H1 (cell line): ENCODE results near the gene PRMT1. TPM values are rescaled to one million over a fixed set of nuclear protein-coding genes. Genes with fewer than 3 reads are reported as not detected.

Experiments
- ASH2L ChIP-seq: fragments of 200-600, 300-600 bp; sonication (generic); IDR thresholded peaks from one replicate; pipeline ENCODE4 v1.7.1; 2017; ENCODE audit warnings: low read length
- BCL11A ChIP-seq, 2 experiments: IDR thresholded peaks; one replicate each; pipeline ENCODE4 v1.6.1; 2011; ENCODE audit warnings: low read depth in 2 of 2, low read length in 2 of 2, mild to moderate bottlenecking in 2 of 2
- CBX5 ChIP-seq: fragments of 300-800, 300-1000 bp; sonication (generic); IDR thresholded peaks from 2 replicates; pipeline ENCODE4 v1.7.1; 2016; ENCODE audit warnings: antibody characterized with exemption, low read length, low read depth
- CBX8 ChIP-seq: fragments of 300-800, 300-1000 bp; sonication (generic); IDR thresholded peaks from 2 replicates; pipeline ENCODE4 v1.7.1; 2016; ENCODE audit warnings: low read depth, low read length, borderline replicate concordance
- HDAC2 ChIP-seq, 2 experiments: fragments of 300-600 bp in 1 of 2; sonication (generic) in 1 of 2; IDR thresholded peaks; 2 replicates each; pipeline ENCODE4 v1.6.1; 2011 to 2012; ENCODE audit warnings: low read depth in 2 of 2, low read length in 2 of 2, mild to moderate bottlenecking in 2 of 2, moderate library complexity in 2 of 2, borderline replicate concordance in 1 of 2, inconsistent platforms in 1 of 2
- JUND ChIP-seq: IDR thresholded peaks from 2 replicates; pipeline ENCODE4 v1.6.1; 2011; ENCODE audit warnings: mild to moderate bottlenecking, improper control_type of control experiment, low read length
- KDM1A ChIP-seq: fragments of 200-600, 300-600 bp; sonication (generic); IDR thresholded peaks from 2 replicates; pipeline ENCODE4 v1.7.1; 2016; ENCODE audit warnings: mild to moderate bottlenecking, low read length, borderline replicate concordance
- KDM4A ChIP-seq: IDR thresholded peaks from one replicate; pipeline ENCODE4 v1.7.1; 2012; ENCODE audit warnings: low read depth, mild to moderate bottlenecking, moderate library complexity, low read length, inconsistent platforms; ENCODE audit not compliant: severe bottlenecking
- POLR2A ChIP-seq, 2 experiments: IDR thresholded peaks; 1 replicate in 1 of 2; 2 replicates in 1 of 2; pipeline ENCODE4 v1.6.1; 2011; ENCODE audit warnings: low read depth in 2 of 2, low read length in 2 of 2, mild to moderate bottlenecking in 2 of 2; ENCODE audit errors: control extremely low read depth in 1 of 2
- POU5F1 ChIP-seq: IDR thresholded peaks from 2 replicates; pipeline ENCODE4 v1.6.1; 2011; ENCODE audit warnings: low read depth, mild to moderate bottlenecking, low read length, moderate library complexity
- RBBP5 ChIP-seq: IDR thresholded peaks from 2 replicates; pipeline ENCODE4 v1.7.1; 2012; ENCODE audit warnings: low read depth, mild to moderate bottlenecking, inconsistent platforms, low read length, moderate library complexity, borderline replicate concordance
- SIN3A ChIP-seq, 2 experiments: IDR thresholded peaks in 1 of 2; conservative IDR thresholded peaks in 1 of 2; 2 replicates each; pipeline ENCODE4 v1.6.1; 2011 to 2012; ENCODE audit warnings: low read length in 2 of 2, improper control_type of control experiment in 1 of 2, low read depth in 1 of 2, mild to moderate bottlenecking in 1 of 2
- SP1 ChIP-seq: IDR thresholded peaks from 2 replicates; pipeline ENCODE4 v1.6.1; 2011; ENCODE audit warnings: low read depth, low read length
- SP2 ChIP-seq: IDR thresholded peaks from 2 replicates; pipeline ENCODE4 v1.6.1; 2012; ENCODE audit warnings: mild to moderate bottlenecking, low read length, inconsistent platforms
- SP4 ChIP-seq: IDR thresholded peaks from 2 replicates; pipeline ENCODE4 v1.6.1; 2012; ENCODE audit warnings: low read length, inconsistent platforms
- TAF7 ChIP-seq: optimal IDR thresholded peaks from 2 replicates; pipeline ENCODE3; 2011; ENCODE audit warnings: low read depth, mild to moderate bottlenecking, inconsistent platforms, low read length, moderate library complexity, borderline replicate concordance
- polyA plus RNA-seq, 7 experiments: library from polyadenylated mRNA; depleted of rRNA in 3 of 7; stranded (reverse) in 5 of 7; unstranded in 2 of 7; fragments of >200 nt in 5 of 7; fragments of 200-250 nt in 2 of 7; gene quantifications; 1 replicate in 5 of 7; 2 replicates in 1 of 7; 4 replicates in 1 of 7; pipeline versions ENCODE4 v1.2.1 to v1.2.3, GENCODE V29; 2011 to 2013; ENCODE audit warnings: missing spikeins in 2 of 7, mixed read lengths in 2 of 7
- total RNA-seq: library from RNA; stranded (reverse); fragmentation: NEBNext Ultra II Directional; extraction: Animal tissue kit (Norgen Biotek cat#: 25700); gene quantifications from 2 replicates; pipeline ENCODE4 v1.2.1, GENCODE V29; 2021
- TF ChIP-seq, protein P1 (sequence below): IDR thresholded peaks from 2 replicates; pipeline ENCODE4 v1.6.1; 2011; ENCODE audit warnings: low read length, improper control_type of control experiment
- TF ChIP-seq, protein P2 (sequence below), 3 experiments: IDR thresholded peaks; 1 replicate in 2 of 3; 2 replicates in 1 of 3; pipeline versions ENCODE4 v1.5.1 to v1.6.1; 2011; ENCODE audit warnings: low read length in 3 of 3, mild to moderate bottlenecking in 3 of 3, inconsistent platforms in 2 of 3, low read depth in 1 of 3, moderate library complexity in 1 of 3; ENCODE audit not compliant: insufficient read depth in 1 of 3; ENCODE audit errors: control extremely low read depth in 1 of 3
- TF ChIP-seq, protein P3 (sequence below): IDR thresholded peaks from 2 replicates; pipeline ENCODE4 v1.6.1; 2012; ENCODE audit warnings: inconsistent platforms

PRMT1 gene
- total and polyA plus RNA-seq, 2 of the 8 experiments (the other 6 are each of a cell fraction or from before 2014, with no cell fraction given): 561 to 1,215 TPM

DNA sequence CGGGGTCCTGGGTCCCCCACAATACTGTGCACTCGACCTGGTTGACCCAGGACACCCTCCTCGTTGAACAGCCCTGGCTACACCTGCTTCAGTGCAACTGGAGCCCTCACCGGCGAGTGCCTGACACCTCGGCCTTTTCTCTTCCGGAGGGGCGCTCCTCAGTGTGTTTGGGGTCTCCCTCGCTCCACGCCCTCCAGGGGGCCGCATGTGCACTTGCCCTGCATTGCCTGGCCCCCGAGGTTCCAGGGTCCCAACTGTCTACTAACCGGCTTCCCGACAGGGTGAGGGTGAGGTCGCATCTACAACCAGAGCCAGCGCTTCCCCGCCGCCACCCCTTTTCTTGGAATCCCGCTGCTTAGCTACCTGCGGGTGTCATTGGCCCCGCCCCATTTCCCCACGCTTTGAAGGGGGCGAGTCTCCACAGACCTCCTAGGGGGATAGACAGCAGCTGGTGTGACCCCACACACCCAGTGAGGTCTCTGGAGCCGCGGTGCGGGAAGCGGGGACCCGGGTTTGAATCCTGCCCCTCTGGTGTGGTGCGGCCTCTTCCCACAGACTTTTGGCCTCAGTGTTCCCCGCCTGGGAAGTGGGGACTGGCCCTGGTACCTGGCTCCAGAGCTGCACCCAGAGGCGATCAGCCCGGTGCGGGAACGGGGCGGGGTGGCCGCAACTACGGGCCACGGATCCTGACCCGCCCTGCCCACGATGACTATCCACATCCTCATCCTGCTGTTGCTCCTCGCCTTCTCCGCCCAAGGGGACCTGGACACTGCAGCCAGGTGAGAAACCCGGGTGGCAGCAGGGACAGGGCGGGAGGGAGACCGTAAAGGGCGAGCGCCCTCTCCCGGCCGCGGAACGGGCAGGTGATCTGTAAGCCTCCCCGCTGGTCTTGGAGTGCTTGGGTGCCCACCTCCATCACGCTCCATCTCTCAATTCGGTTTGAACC lies 12.3 kb downstream of the PRMT1 start, which contains the start of gene ADM5 (continued):
- TF ChIP-seq CBX5 (no peak), KDM4A (no peak), HDAC2 (IDR thresholded peaks at IDR 0.05; ENCODE audit: borderline replicate concordance in 1 of 2, low read depth in 2 of 2, low read length in 2 of 2) (no peak), ASH2L (no peak), TAF7 (no peak), JUND (no peak), SP4 (0 out of 2 replicates have a peak, but pooled peaks have one; percentile 6), SP1 (no peak), KDM1A (peak; percentile 82; the same call in 1 of the 2 replicates), POU5F1 (no peak), SIN3A (conservative IDR thresholded peaks at IDR 0.05 in 1 of 2, IDR thresholded peaks at IDR 0.05 in 1 of 2; ENCODE audit: low read depth in 1 of 2, low read length in 2 of 2) (peak in 1 of 2 experiments; percentile 59; a peak in 1 of 4 replicates), CBX8 (no peak), RBBP5 (no peak), BCL11A (IDR thresholded peaks at IDR 0.05; ENCODE audit: low read depth in 2 of 2, low read length in 2 of 2) (no peak), SP2 (no peak), POLR2A (IDR thresholded peaks at IDR 0.05; ENCODE audit: control extremely low read depth in 1 of 2, low read depth in 2 of 2, low read length in 2 of 2) (peak; percentile 59 to 63; a peak in 2 of 3 replicates)
- TF ChIP-seq, protein P1, sequence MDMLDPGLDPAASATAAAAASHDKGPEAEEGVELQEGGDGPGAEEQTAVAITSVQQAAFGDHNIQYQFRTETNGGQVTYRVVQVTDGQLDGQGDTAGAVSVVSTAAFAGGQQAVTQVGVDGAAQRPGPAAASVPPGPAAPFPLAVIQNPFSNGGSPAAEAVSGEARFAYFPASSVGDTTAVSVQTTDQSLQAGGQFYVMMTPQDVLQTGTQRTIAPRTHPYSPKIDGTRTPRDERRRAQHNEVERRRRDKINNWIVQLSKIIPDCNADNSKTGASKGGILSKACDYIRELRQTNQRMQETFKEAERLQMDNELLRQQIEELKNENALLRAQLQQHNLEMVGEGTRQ: no peak; the same call in 1 of the 2 replicates
- TF ChIP-seq, protein P2, sequence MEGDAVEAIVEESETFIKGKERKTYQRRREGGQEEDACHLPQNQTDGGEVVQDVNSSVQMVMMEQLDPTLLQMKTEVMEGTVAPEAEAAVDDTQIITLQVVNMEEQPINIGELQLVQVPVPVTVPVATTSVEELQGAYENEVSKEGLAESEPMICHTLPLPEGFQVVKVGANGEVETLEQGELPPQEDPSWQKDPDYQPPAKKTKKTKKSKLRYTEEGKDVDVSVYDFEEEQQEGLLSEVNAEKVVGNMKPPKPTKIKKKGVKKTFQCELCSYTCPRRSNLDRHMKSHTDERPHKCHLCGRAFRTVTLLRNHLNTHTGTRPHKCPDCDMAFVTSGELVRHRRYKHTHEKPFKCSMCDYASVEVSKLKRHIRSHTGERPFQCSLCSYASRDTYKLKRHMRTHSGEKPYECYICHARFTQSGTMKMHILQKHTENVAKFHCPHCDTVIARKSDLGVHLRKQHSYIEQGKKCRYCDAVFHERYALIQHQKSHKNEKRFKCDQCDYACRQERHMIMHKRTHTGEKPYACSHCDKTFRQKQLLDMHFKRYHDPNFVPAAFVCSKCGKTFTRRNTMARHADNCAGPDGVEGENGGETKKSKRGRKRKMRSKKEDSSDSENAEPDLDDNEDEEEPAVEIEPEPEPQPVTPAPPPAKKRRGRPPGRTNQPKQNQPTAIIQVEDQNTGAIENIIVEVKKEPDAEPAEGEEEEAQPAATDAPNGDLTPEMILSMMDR (IDR thresholded peaks at IDR 0.05; ENCODE audit: control extremely low read depth in 1 of 3, insufficient read depth in 1 of 3, low read depth in 1 of 3, low read length in 3 of 3): peak; percentile 65 to 91 (median 82)
- TF ChIP-seq, protein P3, sequence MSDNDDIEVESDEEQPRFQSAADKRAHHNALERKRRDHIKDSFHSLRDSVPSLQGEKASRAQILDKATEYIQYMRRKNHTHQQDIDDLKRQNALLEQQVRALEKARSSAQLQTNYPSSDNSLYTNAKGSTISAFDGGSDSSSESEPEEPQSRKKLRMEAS: no peak
